HG03575 (cell line): ENCODE data around the gene USP21.
"Not testable (repeated sequence)": the region's sequence is repeated elsewhere in the genome, so short reads cannot be mapped to it uniquely, and the experiment has no call there.

ENCODE experiments used
- ATAC-seq: cut with Tn5 transposase; IDR thresholded peaks from one replicate; pipeline ENCODE4 v1.9.1; 2021; ENCODE audit not compliant: unreplicated experiment, insufficient number of reproducible peaks, low FRiP score; ENCODE audit errors: extremely low read depth

USP21 gene, protein sequence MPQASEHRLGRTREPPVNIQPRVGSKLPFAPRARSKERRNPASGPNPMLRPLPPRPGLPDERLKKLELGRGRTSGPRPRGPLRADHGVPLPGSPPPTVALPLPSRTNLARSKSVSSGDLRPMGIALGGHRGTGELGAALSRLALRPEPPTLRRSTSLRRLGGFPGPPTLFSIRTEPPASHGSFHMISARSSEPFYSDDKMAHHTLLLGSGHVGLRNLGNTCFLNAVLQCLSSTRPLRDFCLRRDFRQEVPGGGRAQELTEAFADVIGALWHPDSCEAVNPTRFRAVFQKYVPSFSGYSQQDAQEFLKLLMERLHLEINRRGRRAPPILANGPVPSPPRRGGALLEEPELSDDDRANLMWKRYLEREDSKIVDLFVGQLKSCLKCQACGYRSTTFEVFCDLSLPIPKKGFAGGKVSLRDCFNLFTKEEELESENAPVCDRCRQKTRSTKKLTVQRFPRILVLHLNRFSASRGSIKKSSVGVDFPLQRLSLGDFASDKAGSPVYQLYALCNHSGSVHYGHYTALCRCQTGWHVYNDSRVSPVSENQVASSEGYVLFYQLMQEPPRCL

DNA sequence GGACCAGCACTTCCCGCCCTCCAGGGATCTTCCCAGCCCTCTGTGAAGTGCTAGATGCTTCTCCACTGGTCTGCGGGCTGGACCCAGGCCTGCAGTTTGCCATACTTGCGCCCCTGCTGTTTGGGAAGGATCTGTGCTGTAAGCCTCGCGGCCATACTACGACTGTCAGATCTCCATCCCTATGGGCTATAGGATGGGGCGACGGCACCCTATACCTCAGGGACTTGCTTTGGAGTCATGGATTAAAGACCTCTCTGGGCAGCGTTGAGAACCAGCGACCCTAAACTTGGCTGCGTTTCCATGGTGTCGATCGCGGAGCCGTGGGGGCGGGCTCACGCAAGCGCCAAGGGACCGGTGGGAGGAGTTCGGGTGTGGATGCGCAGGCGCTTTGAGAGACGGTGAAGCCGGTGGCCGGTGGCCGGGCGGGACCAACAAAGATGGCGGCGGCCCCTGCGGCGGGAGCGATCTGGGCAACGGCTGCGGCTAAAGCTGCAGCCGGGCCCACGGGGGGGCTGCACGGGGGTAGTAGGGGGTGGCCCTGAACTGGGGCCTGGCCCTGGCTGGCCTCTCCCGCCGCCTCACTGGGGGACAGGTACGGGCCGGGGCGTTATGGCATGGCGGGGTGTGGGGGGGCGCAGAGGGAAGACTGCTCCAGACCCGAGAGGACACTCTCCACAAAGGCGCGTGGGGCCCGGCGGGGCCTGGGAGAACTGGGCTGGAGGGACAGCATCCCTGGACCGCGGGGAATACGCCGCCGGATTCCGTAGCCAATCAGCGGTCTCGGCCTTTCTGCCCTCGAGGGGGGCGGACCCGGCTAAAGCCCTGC lies at the start of gene USP21:
Gene USP21 (plus strand): TSS at position 414 of the 826 bp plus-strand sequence. CDS start 1,141 bp downstream, outside the sequence.
- ATAC-seq = no peak

DNA sequence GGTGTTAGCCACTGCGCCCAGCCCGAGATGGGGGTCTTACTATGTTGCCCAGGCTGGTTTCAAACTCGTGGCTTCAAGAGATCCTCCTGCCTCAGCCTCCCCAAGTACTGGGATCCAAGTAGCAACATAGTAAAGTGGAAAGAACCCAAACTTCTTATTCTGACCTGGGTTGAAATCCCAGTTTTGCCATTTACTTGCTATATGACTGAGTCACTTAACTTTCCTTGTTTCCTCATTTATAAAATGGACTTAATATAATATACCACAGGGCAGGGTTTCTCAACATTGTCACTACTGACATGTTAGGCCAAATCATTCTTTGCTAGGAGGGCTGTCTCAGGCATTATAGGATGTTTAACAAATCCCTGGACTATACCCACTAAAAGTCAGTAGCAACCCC lies 48.2 kb upstream of the USP21 start:
- no peak for ATAC-seq

DNA sequence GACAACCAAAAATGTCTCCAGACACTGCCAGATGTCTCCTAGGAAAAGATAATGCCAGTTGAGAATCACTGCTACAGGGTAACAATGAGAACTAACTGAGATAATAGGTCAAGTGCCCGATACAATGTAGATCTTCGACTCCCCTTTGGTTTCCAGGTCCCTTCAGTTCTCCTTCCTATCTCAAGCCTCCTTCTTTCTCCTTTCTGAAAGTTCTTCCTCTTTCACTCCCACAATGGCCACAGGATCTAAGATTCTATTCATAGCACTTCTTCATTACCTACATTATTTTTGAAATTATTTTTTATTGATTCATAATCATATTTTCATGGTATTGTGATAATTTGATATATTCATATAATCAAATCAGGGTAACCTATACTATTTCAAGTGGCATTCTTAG lies 47.8 kb upstream of the USP21 start:
- ATAC-seq = no peak

DNA sequence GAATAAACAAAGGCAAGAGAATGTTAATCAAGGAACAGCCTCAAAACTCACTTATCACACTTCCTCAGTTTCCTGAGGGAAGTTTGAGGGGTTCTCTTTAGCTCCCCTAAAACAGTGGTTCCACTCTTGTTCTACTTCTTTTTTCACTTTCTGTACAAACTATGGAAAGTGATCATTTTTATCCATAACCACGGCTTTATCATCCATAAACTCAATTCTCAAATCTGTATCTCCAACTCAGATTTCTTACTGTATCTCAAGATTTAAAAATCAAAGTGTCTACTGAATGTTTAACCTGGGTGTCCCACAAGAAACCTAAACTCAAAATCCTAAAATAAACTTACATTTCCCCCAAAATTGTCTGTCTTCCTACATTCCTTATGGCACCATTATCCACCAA lies 45.4 kb upstream of the USP21 start:
- ATAC-seq = no peak

DNA sequence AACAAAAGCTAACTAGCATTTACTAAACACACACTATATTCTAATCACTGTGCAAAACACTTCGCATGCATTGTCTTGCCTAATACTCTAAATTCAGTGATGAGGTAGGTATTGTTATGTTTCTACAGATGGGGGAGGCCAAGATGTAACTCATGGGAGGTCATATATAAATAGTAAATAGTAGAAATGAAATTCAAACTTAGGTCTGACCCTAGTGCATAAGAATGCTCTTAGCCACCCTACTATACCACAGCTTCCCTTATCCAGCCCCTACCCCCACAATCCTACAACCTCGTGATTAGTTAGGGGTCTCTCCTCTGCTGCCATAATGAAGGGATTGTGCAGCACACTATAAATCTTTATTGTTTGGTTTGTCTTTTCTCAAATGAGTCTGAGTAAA lies 44.7 kb upstream of the USP21 start:
- no peak for ATAC-seq

DNA sequence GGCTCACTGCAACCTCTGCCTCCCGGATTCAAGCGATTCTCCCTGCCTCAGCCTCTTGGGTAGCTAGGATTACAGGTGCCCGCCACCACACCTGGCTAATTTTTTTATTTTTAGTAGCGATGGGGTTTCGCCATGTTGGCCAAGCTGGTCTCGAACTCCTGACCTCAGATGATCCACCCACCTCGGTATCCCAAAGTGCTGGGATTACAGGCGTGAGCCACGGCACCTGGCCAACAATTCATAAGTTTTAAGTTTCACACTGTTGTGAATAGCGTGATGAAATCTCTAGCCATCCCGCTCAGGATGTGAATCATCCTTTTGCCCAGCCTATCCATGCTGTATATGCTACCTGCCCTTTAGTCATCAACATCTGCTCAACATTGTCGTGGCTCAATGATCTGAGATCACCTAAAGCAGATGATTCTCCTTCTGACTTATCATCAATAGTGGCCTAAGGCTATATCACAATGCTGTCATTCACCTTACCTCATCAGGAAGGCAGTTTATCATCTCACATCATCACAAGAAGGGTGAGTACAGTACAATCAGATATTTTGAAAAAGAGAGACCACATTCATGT lies 44.1 kb upstream of the USP21 start:
- no peak for ATAC-seq

DNA sequence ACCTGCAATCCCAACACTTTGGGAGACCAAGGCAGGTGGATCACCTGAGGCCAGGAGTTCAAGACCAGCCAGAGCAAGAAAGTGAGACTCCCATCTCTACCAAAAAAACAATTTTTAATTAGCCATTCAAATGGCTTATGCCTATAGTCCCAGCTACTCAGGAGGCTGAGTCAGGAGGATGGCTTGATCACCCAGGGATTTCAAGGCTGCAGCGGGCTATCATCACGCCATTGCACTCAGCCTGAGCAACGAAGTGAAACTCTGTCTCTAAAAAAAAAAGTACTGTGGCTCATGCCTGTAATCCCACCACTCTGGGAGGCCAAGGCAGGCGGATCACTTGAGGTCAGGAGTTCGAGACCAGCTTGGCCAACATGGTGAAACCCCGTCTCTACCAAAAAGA lies 43.3 kb upstream of the USP21 start:
- ATAC-seq = not testable (repeated sequence)

DNA sequence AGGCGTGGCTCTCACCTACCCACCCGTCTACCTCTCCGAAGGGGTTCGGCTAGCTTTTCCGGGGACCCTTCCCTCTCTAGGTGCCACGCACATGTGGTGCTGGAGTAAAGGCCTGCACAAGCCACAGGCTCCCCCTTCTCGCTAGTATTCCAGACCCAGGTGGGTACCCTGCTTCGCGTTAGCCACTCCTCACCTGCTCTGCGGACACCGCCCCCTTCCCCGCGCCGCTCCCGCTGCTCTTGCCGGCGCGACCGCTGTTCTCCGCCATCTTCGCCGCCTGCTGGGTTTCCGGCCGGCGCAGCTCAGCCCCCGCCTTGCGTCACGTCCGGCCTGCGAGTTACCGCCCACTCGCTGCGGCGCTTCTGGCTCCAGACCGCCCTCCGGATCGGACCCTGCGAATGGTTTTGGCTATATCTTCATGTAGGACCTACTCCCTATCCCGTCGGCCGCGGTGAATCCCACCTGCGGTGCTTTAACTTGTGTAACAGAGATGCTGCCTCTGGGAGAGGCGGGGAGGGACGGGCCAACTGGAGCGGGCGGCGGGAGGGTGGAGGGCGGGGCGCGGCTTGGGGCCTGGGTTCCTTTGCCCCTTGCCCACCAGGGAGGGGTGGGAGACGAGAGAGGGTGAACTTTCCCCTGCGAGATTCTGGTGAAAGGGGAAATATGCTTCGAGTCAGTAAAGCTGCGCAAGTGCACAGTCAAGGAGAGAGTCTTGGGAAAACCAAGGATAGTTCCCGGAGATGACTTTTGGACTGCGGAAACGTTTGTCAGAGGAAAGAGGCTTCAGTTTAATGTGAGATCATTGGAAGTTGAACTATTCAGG lies 41.3 kb upstream of the USP21 start, which contains the start of the genes NIT1 and PFDN2:
Gene NIT1 (plus strand): TSS at position 347 of the 823 bp plus-strand sequence. CDS start 72 bp downstream, at position 419.
Gene PFDN2 (minus strand): TSS at position 279 of the 823 bp plus-strand sequence. CDS start 11 bp downstream, at position 268.
- ATAC-seq = no peak

DNA sequence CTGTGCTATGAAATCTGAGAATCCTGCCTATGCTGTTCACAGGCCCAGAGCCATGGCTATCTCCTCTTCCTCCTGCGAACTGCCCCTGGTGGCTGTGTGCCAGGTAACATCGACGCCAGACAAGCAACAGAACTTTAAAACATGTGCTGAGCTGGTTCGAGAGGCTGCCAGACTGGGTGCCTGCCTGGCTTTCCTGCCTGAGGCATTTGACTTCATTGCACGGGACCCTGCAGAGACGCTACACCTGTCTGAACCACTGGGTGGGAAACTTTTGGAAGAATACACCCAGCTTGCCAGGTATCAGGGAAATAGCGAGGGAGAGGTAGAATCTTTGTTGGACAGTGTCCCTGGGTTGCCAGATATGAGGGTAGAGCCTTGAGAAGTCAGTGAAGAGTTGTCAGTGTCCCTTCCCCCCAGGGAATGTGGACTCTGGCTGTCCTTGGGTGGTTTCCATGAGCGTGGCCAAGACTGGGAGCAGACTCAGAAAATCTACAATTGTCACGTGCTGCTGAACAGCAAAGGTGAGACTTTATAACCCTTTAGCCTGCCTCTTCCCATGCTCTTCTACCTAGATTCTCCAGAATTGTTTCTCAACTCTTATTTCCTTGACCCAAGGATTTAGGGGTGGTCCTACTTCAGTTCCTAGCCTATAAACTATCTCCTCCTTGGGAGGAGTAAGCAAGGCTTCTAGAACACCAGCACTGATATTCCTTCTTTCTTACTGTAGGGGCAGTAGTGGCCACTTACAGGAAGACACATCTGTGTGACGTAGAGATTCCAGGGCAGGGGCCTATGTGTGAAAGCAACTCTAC lies 40.0 kb upstream of the USP21 start:
- ATAC-seq = no peak

DNA sequence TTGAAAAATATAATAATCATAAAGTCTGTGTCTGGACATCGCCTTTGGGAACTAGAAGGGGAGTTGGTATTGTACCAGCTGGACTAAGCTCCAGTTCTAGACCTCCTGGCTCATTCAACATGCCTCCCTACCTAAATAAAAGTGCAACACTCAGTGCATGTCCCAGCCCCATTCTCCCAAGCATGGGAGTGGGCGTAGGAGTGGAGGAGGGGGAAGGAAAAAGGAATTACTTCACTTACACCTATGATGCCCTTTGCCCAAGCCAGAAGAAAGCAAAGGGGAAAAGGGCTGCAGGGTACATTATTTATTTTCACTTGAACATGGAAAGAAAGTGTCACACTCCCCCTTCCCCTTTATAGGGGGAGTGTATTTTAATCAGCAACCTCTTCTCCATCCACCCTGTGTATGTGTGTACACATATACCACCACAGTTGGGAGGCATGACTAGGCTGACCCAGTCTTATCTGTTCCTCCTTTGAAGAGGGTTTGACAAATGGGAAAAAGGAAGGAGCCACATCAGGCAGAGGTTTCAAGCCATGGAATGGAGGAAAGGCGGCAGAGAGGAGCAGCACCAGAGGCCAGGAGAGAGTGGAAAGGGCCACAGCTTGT lies 38.2 kb upstream of the USP21 start:
- ATAC-seq = no peak

DNA sequence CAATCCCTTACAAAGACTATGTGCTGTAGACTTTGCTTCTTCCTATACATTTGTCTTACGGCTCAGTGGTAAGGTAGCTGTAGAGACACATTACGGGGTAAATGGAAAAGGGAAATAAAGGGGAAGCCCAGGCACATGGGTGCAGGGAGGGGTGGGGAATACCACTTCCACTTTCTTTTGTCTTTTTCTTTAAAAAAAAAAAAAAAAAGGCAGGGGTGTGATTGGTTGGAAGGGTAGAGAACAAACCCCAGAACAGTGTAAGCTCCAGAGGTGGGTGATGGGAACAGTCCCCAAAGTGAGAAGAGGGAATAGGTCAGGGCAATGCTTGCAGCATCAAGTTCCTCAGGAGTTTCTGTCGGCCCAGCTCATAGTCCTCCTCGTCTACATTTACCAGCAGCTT lies 37.5 kb upstream of the USP21 start:
- no peak for ATAC-seq

DNA sequence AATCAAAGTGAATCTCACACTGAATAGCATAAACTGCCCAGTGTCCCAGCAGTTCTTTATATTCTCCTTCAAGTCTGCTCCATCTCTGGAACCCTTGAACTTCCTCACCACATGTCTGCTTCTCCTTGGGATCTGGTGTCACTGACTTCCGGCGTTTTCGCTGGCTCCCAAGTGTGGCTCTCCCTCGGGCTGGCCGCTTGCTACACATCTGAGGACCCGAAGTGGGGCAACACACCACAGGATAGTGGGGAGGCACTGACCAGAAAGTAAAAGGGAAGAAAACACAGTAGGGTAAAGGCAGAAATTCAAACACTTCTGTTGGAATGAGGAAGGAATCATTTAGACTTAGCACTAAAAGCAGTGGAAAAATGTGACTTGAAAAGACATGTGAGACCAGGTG lies 36.3 kb upstream of the USP21 start:
- no peak for ATAC-seq

DNA sequence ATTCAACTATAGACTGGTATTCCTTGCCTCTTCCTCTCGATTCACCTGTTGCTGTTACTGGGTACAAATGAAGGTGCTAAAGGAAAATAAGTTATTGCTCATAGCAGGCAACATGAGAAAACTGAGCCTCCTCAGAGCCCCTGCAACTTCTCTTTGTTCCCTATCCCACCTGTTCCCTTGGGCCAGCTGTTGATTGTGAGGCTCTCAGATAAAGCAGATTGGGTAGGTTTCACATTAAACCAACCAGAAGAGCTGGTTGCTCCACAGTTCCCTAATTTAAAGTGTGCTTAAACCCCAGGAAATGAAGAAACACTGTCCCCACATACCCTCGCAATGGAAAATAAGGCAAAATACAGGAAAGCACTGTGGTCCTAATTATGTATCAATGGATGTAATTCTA lies 31.7 kb upstream of the USP21 start:
- ATAC-seq = no peak

DNA sequence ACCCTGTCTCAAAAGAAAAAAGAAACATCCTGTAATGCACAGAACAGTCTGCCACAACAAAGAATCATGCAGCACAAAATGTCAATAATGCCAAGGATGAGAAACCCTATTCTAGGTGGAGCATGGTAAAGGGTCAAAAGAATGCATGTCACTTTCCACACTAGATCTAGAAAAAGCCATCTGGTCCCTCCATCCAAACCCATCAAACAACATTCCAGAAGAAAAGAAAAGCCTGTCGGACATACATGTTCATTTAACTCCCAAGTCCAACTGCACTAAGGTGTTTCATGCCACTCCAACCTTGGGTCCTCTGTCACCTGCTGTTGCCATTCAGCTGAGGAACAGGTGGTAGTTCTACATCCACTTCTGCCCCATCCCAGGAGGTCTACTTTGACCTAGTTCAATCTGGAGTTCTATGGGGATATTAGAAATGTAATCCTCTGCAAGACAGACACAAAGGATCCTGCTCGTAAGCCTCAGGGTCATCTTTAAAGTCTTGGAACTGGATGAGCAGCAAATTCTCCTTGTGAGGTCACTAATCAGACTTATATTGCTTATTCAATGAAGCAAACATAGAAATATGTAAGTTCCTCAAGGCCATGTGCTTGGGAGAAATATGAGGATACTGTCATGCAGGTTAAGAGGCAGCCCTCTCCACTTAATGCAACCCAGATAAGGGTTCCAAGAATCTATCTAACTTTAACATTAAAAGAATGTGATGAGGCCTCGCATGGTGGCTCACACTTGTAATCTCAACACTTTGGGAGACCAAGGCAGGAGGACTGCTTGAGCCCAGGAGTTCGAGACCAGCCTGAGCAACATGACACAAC lies 30.5 kb upstream of the USP21 start:
- ATAC-seq = no peak

DNA sequence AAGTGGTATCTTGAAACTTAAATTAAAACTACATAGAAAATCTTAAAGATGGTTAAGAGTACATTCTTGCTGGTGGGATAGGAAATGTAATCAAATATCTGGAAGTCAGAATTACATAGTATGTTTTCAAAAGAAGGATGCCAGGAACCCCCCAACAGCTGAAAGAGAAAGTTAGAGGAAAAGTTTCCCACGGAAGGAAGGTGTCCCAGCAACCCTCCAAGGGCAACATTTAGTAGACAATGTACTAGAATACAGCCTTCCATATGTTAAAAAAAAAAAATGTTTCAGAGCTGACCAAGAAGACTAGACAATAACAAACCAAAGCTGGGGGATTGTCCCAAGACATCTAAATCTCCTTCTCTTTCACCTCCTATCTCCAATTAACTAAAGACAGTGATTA lies 29.0 kb upstream of the USP21 start:
- ATAC-seq = no peak

DNA sequence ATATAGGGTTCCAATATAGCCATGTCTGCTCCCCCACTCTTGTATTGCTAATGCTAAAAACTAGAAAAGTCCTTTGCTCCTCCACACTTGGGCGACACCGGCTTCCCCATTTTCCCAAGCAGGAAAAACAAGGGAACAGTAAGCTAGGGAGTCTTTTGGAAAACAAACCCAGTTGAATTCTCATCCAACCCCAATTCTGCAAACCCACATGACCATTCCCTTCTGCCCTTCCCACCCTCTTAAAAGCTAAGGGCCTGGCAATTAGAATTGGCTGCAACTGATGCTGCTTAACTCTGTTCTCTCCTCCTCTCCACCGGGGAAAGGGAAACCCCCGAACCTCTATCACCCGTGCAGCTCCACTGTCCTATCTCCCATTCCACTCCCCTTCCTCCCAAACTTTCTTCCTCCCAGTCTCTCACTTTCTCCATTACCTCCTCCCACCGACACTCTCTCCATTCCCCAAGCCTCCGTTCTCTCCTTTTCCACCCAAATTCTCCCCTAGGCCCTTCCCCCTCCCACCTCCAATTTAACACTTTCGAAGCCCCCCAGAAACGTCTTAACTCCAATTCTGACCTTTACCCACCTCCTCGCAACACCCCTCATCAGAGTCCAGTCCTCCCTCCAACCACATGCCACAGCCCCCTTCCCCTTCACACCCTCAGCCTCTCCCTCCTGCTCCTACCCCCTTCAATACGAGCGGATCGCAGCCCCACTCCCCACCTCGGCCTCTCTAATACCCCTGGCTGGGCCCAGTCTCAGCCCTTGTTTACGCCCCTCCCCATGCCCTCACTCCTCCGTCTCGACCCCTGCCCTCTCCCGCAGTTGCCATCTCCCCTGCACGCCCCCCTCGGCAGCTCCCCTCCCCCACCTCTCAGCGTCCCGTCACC lies 27.5 kb upstream of the USP21 start:
- no peak for ATAC-seq
